Urothelium cell line (cell line): ENCODE results near the gene SLC4A3.
"Not testable (repeated sequence)": the region's sequence is repeated elsewhere in the genome, so short reads cannot be mapped to it uniquely, and the experiment has no call there.

Experiments used
- DNase-seq: peaks from one replicate; pipeline ENCODE4 v3.0.0; 2011; ENCODE audit warnings: low spot score, mixed read lengths
- FAIRE-seq: peaks from 2 replicates; lab custom pipeline; 2011; peaks lifted over from hg19 to GRCh38; lab: Jason Lieb, UNC

SLC4A3 gene

DNA sequence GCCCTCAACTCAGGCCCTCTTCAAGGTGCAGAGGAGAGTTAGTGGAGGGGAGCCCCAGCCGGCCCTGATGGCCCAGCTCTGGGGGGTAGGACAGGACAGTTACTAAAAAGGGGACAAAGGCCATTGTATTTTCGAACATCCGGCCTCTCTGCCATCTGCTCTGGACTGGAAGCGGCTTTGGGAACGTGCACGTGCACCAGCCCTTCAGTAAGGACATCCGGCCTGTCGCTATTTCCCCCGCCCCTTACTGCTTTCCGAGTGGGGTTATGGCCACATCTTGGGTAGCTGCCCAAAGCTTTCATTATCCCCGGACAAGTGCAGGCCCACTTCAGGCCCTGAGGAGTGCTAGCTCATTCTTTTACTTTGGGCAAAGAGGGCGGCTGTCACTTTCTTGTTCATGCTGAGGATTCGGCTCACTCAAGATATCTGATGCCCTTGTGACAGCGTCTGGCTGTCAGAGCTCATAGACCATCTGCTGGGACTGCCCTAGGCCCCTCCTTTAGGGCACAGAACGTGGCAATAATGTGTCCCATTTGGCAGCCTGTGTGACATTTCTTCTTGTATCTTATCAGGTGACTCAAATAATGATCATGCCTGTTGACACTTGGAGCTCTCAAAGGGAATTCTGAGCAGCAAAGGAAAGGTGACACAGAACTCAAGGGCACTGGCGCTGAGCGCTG, 17.5 kb downstream of the SLC4A3 start:
- DNase-seq (no peak), FAIRE-seq (no peak)

DNA sequence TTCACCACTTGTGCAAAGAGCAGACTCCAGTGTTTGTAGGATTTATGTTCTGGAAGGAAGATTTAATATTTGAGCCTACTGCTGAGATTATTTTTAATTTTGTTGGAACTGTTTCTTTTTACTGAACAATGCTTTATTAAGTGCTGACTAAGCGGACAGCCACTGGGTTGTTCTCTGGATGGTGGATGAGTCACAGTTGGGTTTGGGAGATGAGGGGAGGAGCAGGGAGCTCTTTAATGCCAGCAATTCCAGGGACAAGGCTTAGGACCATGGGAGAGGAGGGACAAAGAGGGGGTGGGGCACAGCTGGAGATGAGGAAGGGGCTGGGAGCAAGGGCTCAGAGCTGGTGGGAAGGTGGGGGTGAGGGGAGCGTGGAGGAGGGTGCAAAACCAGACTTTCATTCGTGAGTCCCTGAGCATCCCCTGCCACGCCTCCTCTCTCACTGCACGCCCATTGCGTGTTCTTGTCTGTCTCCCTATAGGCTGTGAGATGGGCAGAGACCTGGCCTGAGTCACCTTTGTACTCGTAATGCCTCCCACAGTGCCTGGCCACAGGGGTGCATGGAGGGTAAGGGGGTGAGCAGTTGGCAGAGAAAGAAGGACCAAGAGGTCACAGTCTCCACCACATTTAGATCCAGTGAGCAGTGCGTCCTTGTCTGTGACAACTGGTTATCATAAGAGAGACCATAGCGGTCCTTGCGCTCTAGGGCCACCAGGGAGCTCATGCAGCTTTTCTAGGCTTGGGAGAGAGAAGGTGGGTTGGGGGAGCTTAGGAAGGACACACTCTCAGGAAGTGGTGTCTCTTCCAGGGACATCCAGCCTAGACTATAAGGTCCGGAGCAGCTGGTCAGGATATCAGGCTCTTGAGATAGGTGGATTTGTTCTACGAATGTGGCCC, 18.4 kb downstream of the SLC4A3 start:
- DNase-seq = peak; percentile 84

GRCh38 chr2:219648176-219648575, 20.7 kb downstream of the SLC4A3 start:
- FAIRE-seq = no peak

More for the DNA sequence above, 18.4 kb downstream of the SLC4A3 start:
- FAIRE-seq = no peak

DNA sequence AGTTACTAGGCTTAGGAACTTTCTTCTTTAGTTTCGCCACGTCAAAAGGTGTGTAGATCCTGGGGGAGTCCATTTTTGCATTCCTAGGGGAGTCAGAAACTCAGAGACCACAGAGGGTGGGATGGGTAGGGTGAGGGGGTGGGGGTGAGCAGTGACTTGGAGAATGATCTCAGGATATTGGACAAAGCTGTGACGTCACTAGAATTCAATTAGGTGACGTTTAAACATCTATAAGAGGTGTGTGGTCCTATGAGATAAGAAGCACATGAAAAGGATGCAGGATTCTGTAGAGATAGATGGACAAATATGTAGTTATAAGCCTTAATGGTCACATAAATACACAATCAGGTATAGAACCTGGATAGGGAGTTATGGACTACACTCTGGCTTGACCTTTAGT, 21.5 kb downstream of the SLC4A3 start:
- FAIRE-seq (no peak), DNase-seq (no peak)

More at GRCh38 chr2:219648176-219648575, 20.7 kb downstream of the SLC4A3 start:
- no peak for DNase-seq

- FAIRE-seq (no peak), DNase-seq (no peak)
Observed at GRCh38 chr2:219650426-219651248, 23.2 kb downstream of the SLC4A3 start.

- FAIRE-seq, DNase-seq: not testable (repeated sequence)
Observed at GRCh38 chr2:219651656-219652055, 24.2 kb downstream of the SLC4A3 start.

GRCh38 chr2:219656526-219656925, 29.1 kb downstream of the SLC4A3 start:
- DNase-seq (no peak), FAIRE-seq (no peak)

DNA sequence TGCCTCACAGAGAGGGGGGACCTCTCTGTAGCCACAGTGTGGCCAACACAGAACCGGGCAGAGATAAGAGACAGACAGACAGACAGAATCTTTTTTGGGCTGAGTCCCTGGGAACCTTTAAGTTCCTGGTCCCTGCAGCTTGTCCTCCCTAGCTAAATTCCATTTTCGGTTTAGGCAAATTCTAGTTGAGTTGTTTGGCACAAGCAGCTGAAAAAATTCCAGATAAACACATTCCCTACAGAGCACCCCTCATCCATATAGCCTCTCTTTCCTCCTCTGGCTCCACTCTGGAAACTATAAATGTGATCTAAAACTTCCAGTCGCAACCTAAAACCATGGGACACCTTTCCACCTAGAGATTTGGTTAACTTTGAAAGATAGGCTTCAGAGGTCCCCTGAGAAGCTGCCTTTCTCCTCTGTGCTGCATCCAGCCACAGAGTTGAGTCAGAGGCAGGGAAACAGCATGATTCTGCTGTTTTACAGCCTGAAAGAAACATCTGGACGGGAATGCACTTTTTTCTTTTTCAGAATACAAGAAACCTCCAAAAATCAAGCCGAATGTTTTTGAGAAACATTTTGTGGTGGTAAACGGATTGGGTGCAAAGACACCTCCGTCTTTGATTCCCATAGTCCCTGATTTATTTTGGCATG, 30.9 kb downstream of the SLC4A3 start:
- no peak for FAIRE-seq

DNA sequence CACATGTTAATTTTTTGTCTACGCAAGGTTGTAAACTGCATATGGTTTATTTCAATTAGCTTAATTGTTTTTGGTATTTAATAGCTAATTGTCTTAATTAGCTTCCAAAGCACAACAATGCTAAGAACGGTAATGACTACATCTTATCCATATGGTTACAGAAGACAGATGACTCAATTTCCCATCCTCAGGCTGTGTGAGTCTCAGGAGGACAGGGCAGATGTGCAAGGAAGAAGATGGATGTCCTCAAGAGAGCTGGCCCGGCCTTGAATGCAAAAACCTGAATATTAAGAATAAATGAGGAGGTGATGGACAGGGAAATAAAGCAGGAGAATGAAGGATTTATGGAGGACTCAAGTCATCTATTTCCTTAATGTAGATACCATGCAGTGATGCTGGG, 31.4 kb downstream of the SLC4A3 start:
- FAIRE-seq (no peak), DNase-seq (no peak)

More for the DNA sequence above, 30.9 kb downstream of the SLC4A3 start:
- DNase-seq = no peak

- DNase-seq (no peak), FAIRE-seq (no peak)
Observed at GRCh38 chr2:219661197-219661954, 33.9 kb downstream of the SLC4A3 start.

GRCh38 chr2:219661955-219662395, 34.5 kb downstream of the SLC4A3 start:
- DNase-seq = no peak
- FAIRE-seq = no peak

DNA sequence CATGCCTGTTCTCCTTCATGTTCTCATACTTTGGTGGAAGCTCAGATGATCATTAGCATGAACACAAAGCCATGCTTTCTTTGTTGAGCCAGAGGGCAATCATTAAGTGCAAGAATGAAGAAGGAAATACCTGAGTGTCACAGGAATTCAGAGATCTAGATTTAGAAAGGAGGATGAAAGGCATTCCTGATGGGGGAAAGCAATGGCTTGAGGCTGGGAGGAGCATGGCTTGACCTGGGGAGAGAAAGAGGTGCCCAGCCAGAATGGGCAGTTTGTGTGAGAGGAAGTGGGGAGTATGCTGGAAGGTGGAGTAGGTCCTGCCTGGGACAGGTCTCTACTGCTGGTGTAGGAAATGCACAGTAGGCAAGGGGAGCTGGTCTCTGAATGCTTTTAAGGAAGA, 35.1 kb downstream of the SLC4A3 start:
- no peak for DNase-seq
- FAIRE-seq = no peak

- FAIRE-seq (no peak), DNase-seq (no peak)
Observed at GRCh38 chr2:219663116-219663762, 35.8 kb downstream of the SLC4A3 start.

- DNase-seq = no peak
- FAIRE-seq = no peak
Observed at GRCh38 chr2:219664041-219664440, 36.6 kb downstream of the SLC4A3 start.

DNA sequence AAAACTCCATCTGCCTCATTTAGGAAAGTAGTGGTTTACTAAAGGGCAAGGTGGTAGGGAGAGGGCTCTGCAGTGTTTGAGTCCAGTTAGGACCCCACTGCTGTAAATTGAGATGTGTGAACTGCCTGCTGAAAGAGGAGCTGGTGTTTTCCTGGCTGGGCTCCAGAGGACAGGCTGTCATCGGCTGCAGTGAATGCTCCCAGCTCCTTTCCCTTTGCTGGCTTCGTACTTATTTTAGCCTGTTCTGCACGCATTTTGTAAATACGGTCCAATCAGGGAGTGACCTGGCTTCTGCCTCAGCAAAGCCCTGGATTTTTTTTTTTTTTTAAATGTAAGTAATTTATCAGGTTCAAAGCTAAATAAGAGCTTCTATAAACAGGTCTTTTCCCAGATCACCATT, 37.5 kb downstream of the SLC4A3 start:
- DNase-seq = no peak

DNA sequence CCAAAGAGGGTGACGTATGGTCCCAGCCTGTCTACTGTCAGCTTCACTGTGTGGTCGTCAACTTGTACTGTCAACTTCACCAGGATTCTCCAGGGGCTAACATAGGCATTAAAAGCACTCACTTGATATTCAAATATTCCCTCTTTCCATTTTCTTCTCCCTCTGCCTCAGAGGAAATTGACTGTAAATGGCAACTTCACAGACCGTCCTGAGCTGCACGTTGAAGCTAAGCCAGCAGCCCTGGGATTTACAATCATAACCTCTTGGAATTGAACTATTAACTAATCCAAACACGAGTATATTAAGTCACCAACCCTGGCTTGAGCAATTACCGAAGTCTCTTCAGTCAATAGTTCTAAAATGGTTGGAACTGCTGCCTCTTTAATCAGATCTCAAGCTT, 38.5 kb downstream of the SLC4A3 start:
- DNase-seq (no peak), FAIRE-seq (no peak)

More for the DNA sequence above, 37.5 kb downstream of the SLC4A3 start:
- FAIRE-seq = no peak

GRCh38 chr2:219668316-219668715, 40.9 kb downstream of the SLC4A3 start:
- no peak for FAIRE-seq

GRCh38 chr2:219670386-219670785, 43.0 kb downstream of the SLC4A3 start:
- DNase-seq = no peak
- FAIRE-seq = no peak

More at GRCh38 chr2:219668316-219668715, 40.9 kb downstream of the SLC4A3 start:
- DNase-seq = no peak

GRCh38 chr2:219671279-219671678, 43.8 kb downstream of the SLC4A3 start:
- FAIRE-seq = no peak
- no peak for DNase-seq
